ENCODE results near the gene TPRN. TPM values are rescaled to one million over a fixed set of nuclear protein-coding genes. Genes with fewer than 3 reads are reported as not detected.
A peak's percentile ranks its signal among the peaks of the same experiment; 100 is the strongest.

Gene TPRN
- total and polyA plus RNA-seq, 2 of the 4 experiments (the other 2 are of a cell fraction) = 1.8 to 5.3 TPM

GRCh38 chr9:137247916-137248175 lies 47.3 kb upstream of the TPRN start:
- Histone ChIP-seq H4K20me1 (ENCODE audit: insufficient read depth, low read length) (peaks cover 19% of the 10 kb centered on the region), H3K4ac (ENCODE audit: low read depth, low read length) (no peak overlapping the region), H2AK5ac (ENCODE audit: low read depth, low read length) (no peak overlapping the region), H3K23ac (ENCODE audit: low read depth, low read length) (no peak overlapping the region), H3K36me3 (ENCODE audit: control insufficient read depth, insufficient read depth, low read length) (peaks cover 9% of the 10 kb centered on the region), H3K9me3 (ENCODE audit: control insufficient read depth, insufficient read depth, low read length) (no peaks in the 10 kb centered on the region), H2BK120ac (ENCODE audit: low read depth, low read length) (no peak overlapping the region), H3K14ac (replicated peaks; ENCODE audit: low read depth, low read length) (no peak overlapping the region), H4K91ac (ENCODE audit: insufficient read depth, low read depth, low read length) (no peak overlapping the region), H3K27ac (ENCODE audit: insufficient read depth, low read length) (no peak overlapping the region), H2AFZ (replicated peaks; ENCODE audit: low read length, poor library complexity) (no peak overlapping the region), H3K4me2 (ENCODE audit: low read depth, low read length) (no peak overlapping the region), H3K27me3 (ENCODE audit: control insufficient read depth, insufficient read depth, low read length) (no peaks in the 10 kb centered on the region), H3K9me1 (ENCODE audit: insufficient read depth, low read length) (peaks cover 4% of the 10 kb centered on the region), H2BK5ac (ENCODE audit: low read depth, low read length, poor library complexity, severe bottlenecking) (no peak overlapping the region), H3K79me1 (ENCODE audit: low read depth in 1 of 2, low read length in 2 of 2) (peaks cover 3 to 17% of the 10 kb centered on the region in 2 experiments; a peak in 3 of 4 replicates), H4K5ac (ENCODE audit: low read depth, low read length) (no peak overlapping the region), H2BK15ac (ENCODE audit: low read depth, low read length) (no peak overlapping the region), H4K8ac (ENCODE audit: low read depth in 2 of 2, low read length in 2 of 2) (no peak overlapping the region), H3K18ac (ENCODE audit: low read depth, low read length) (no peak overlapping the region), H3K4me3 (ENCODE audit: insufficient read depth, low read depth, low read length) (no peak overlapping the region), H2AK9ac (replicated peaks; ENCODE audit: low read depth, low read length, poor library complexity) (peak overlapping the region; percentile 58), H3K4me1 (ENCODE audit: control insufficient read depth, insufficient read depth, low read length) (peaks cover 5% of the 10 kb centered on the region; the same call in 1 of the 2 replicates), H3K9ac (ENCODE audit: low read depth, low read length) (no peak overlapping the region), H3K56ac (ENCODE audit: extremely low read depth, insufficient read depth, low read length) (no peak overlapping the region), H2BK20ac (ENCODE audit: low read depth, low read length) (no peak overlapping the region)
- TF ChIP-seq SMC3 (IDR thresholded peaks at IDR 0.05; ENCODE audit: low read depth, low read length) = no peak
- no peak for TF ChIP-seq RAD21 (IDR thresholded peaks at IDR 0.05; ENCODE audit: low read length)
- no peak for TF ChIP-seq ELK1 (IDR thresholded peaks at IDR 0.05; ENCODE audit: borderline replicate concordance, low read depth, low read length)
- no peak for TF ChIP-seq POLR2A (IDR thresholded peaks at IDR 0.05; ENCODE audit: low read depth, low read length)
- TF ChIP-seq RCOR1 (IDR thresholded peaks at IDR 0.05; ENCODE audit: insufficient replicate concordance, low read length) = no peak
- TF ChIP-seq CEBPB (IDR thresholded peaks at IDR 0.05; ENCODE audit: low read depth, low read length) = no peak
- TF ChIP-seq, protein P1, sequence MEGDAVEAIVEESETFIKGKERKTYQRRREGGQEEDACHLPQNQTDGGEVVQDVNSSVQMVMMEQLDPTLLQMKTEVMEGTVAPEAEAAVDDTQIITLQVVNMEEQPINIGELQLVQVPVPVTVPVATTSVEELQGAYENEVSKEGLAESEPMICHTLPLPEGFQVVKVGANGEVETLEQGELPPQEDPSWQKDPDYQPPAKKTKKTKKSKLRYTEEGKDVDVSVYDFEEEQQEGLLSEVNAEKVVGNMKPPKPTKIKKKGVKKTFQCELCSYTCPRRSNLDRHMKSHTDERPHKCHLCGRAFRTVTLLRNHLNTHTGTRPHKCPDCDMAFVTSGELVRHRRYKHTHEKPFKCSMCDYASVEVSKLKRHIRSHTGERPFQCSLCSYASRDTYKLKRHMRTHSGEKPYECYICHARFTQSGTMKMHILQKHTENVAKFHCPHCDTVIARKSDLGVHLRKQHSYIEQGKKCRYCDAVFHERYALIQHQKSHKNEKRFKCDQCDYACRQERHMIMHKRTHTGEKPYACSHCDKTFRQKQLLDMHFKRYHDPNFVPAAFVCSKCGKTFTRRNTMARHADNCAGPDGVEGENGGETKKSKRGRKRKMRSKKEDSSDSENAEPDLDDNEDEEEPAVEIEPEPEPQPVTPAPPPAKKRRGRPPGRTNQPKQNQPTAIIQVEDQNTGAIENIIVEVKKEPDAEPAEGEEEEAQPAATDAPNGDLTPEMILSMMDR (conservative IDR thresholded peaks at IDR 0.05; ENCODE audit: low read depth, low read length) = no peak
- no peak for TF ChIP-seq NFE2L2 (IDR thresholded peaks at IDR 0.05; ENCODE audit: low read depth, low read length)
- TF ChIP-seq BHLHE40 (IDR thresholded peaks at IDR 0.05; ENCODE audit: low read depth, low read length) = no peak
- BruUV-seq (replicated peaks) = no TSS peak
- WGBS, 2 experiments (ENCODE audit: extremely low coverage in 2 of 2, insufficient read length in 1 of 2) = no CpG with 5 or more reads among the region's 6 CpGs
- in situ Hi-C loops (cut with MboI; ENCODE audit: low sequenced_read_pairs) = no loop called here
- CTCF ChIA-PET = no interaction called here
- intact Hi-C loops (cut with micrococcal nuclease) = no loop called here
- dilution Hi-C loops (cut with HindIII; ENCODE audit: low sequenced_read_pairs, unreplicated experiment) = no loop called here
- POLR2A ChIA-PET (ENCODE audit: unreplicated experiment) = no interaction called here
- DNase-seq (no peak), ATAC-seq (ENCODE audit: low read depth) (no peak)
